SK-N-MC (cell line): ENCODE data around the gene KLHL41.

Experiments used
- EZH2 ChIP-seq: fragments of 200-600 bp; sonication (generic); IDR thresholded peaks from one replicate; pipeline ENCODE4 v1.6.1; 2017; ENCODE audit warnings: antibody characterized with exemption
- POLR2AphosphoS5 ChIP-seq: IDR thresholded peaks from 2 replicates; pipeline ENCODE4 v1.6.1; 2012; ENCODE audit warnings: mild to moderate bottlenecking, low read depth, low read length, borderline replicate concordance

GRCh38 chr2:169485650-169486138 lies 23.8 kb upstream of the KLHL41 start:
- no peak for TF ChIP-seq EZH2
- TF ChIP-seq POLR2AphosphoS5, result no peak
